Sigmoid colon (tissue), 7 donors: ENCODE measurements around the gene CARD9. TPM values are rescaled to one million over a fixed set of nuclear protein-coding genes. Genes with fewer than 3 reads are reported as not detected.

Experiments used
- DNase-seq: peaks from one replicate; pipeline ENCODE4 v3.0.0-alpha.2; 2019
- H3K27ac ChIP-seq, 4 donors: fragments of 200-600 bp; sonication (generic); one replicate each; pipeline ENCODE4 v1.5.1; 2016 to 2019; ENCODE audit warnings: mild to moderate bottlenecking in 1 of 4
- H3K27me3 ChIP-seq, 3 donors: fragments of 200-600 bp; sonication (generic); one replicate each; pipeline ENCODE4 v1.5.1; 2019; ENCODE audit warnings: mild to moderate bottlenecking in 1 of 3
- H3K36me3 ChIP-seq, 4 donors: fragments of 200-600 bp; sonication (generic); one replicate each; pipeline ENCODE4 v1.5.1; 2016 to 2019
- H3K4me1 ChIP-seq, 4 donors: fragments of 200-600 bp; sonication (generic); one replicate each; pipeline ENCODE4 v1.5.1; 2017 to 2019
- H3K4me3 ChIP-seq, 4 donors: fragments of 200-600 bp; sonication (generic); one replicate each; pipeline ENCODE4 v1.5.1; 2017 to 2019; ENCODE audit warnings: mild to moderate bottlenecking in 2 of 4, moderate library complexity in 1 of 4
- H3K9me3 ChIP-seq, 4 donors: fragments of 200-600 bp in 3 of 4; sonication (generic) in 3 of 4; one replicate each; pipeline versions ENCODE4 v1.5.1 to v1.6.1; 2013 to 2019
- CTCF ChIP-seq, 4 experiments: fragments of 450-650 bp in 3 of 4; fragments of 200-600 bp in 1 of 4; IDR thresholded peaks; one replicate each; pipeline ENCODE4 v1.5.1; 2016 to 2019; ENCODE audit warnings: antibody characterized with exemption in 4 of 4, mild to moderate bottlenecking in 3 of 4, moderate library complexity in 2 of 4
- EP300 ChIP-seq, 4 donors: sonication (generic); formaldehyde crosslinking; IDR thresholded peaks; one replicate each; pipeline ENCODE4 v1.6.1; 2017; ENCODE audit warnings: antibody characterized with exemption in 4 of 4
- POLR2A ChIP-seq, 2 donors: fragments of 450-650 bp; IDR thresholded peaks; one replicate each; pipeline ENCODE4 v1.6.1; 2016; ENCODE audit warnings: antibody characterized with exemption in 2 of 2, mild to moderate bottlenecking in 2 of 2, moderate library complexity in 2 of 2
- POLR2AphosphoS5 ChIP-seq, 4 donors: sonication (generic); formaldehyde crosslinking; IDR thresholded peaks; one replicate each; pipeline ENCODE4 v1.6.1; 2017; ENCODE audit warnings: antibody characterized with exemption in 4 of 4
- WGBS, 2 donors: extraction: QIAGEN DNeasy Blood & Tissue Kit; methylation state at CpG; one replicate each; pipeline ENCODE4 v1.1.7; 2013; 5-methylcytosine and 5-hydroxymethylcytosine counted together
- intact Hi-C: fragments of 100-400 bp; cut with DNase I; formaldehyde crosslinking; loops from one replicate; pipeline ENCODE4 v1.15.1; 2023
- polyA plus RNA-seq, 3 donors: library from polyadenylated mRNA; stranded (reverse); fragments of 200-250 nt; gene quantifications; one replicate each; pipeline ENCODE4 v1.2.3, GENCODE V29; 2013
- total RNA-seq, 4 donors: library from RNA; depleted of rRNA; stranded (reverse); fragments of >200 nt; gene quantifications; one replicate each; pipeline ENCODE4 v1.1.0, GENCODE V29; 2016
- donor health status: healthy with polysubstance abuse.
- donor health status: Bipolar disorder and iron deficiency.
- donor health status: healthy.

Gene CARD9
- total and polyA plus RNA-seq, 7 donors: 1.5 to 6.9 (median 2.3) TPM

DNA sequence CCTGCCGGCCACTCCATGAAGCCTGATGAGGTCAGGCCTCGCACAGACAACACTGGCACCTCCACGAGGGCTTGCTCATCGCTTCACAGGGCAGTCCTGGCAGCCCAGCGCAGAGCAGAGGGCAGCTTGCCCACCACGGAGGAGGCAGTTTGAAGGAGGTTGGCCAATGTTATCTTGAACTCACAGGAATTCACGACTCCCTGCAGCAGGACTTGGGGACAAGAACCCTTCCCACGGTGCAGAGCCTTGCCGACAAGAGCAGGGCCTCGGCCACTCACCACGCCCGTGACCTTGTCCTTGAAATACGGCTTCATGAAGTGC, 21.5 kb upstream of the CARD9 start:
- H3K4me3 ChIP-seq: no peak overlapping the region
- H3K27ac ChIP-seq: no peak overlapping the region
- 87 to 94% methylated on average over 13 of the region's 13 CpGs for WGBS, 2 donors
- H3K27me3 ChIP-seq: no peaks in the 10 kb centered on the region
- intact Hi-C loops: no loop called here
- H3K9me3 ChIP-seq: no peaks in the 10 kb centered on the region
- TF ChIP-seq POLR2A (IDR thresholded peaks at IDR 0.05): no peak
- no peak for TF ChIP-seq EP300 (IDR thresholded peaks at IDR 0.05)
- TF ChIP-seq POLR2AphosphoS5 (IDR thresholded peaks at IDR 0.05): no peak
- no peak for TF ChIP-seq CTCF (IDR thresholded peaks at IDR 0.05)
- DNase-seq: no peak
- peaks cover 0 to 18% (median 14%) of the 10 kb centered on the region in 4 donors for H3K4me1 ChIP-seq
- H3K36me3 ChIP-seq: peaks cover 19 to 75% (median 44%) of the 10 kb centered on the region in 4 donors

DNA sequence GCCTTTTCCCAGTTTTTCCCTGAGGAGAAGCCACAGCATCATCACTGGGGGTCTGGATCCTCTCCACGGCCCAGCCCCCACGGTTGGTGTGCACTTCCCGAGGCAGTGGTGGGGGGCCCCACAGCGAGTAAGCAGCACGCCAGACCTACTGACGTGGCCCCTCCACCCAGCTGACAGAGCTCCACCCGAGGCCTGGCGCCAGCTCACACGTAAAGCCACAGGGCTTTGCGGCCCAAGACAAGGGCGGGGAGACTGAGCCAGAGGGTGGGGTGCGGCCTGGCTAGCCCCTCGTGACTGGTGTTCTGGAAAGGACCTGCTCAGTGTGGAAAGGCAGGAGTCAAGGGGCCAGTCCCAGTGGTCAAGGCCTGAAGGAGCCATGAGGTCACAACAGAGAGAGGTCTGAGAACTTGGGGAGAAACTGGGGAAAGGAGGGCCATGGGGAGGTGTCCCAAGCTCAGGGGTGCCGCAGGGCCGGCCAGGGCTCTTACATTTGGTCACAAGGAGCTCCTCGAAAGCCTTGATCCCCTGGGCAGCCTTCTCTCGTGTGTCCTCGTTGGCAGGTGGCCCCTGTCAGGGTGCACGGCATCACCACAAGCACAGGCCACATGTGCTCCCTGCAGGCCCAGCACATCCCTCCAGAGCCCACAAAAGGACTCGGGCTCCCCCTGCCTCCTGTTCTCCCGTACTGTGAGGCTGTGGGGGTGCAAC, 21.0 kb upstream of the CARD9 start:
- peaks cover 19 to 80% (median 47%) of the 10 kb centered on the region in 4 donors for H3K36me3 ChIP-seq
- intact Hi-C loops: no loop called here
- DNase-seq: no peak

GRCh38 chr9:136393531-136393930, 20.1 kb upstream of the CARD9 start:
- Histone ChIP-seq H3K4me1 (peaks cover 0 to 5% (median 3%) of the 10 kb centered on the region in 4 donors), H3K4me3 (no peak overlapping the region), H3K27me3 (no peaks in the 10 kb centered on the region), H3K36me3 (peaks cover 21 to 89% (median 48%) of the 10 kb centered on the region in 4 donors), H3K9me3 (no peaks in the 10 kb centered on the region), H3K27ac (peak overlapping the region in 1 of 4 donors; percentile 17)
- 73 to 85% methylated on average over 17 of the region's 17 CpGs for WGBS, 2 donors
- DNase-seq: no peak
- TF ChIP-seq EP300 (IDR thresholded peaks at IDR 0.05): no peak
- TF ChIP-seq POLR2AphosphoS5 (IDR thresholded peaks at IDR 0.05): no peak
- no peak for TF ChIP-seq POLR2A (IDR thresholded peaks at IDR 0.05)
- TF ChIP-seq CTCF (IDR thresholded peaks at IDR 0.05): no peak
- intact Hi-C loops: no loop called here

More for the DNA sequence above, 21.0 kb upstream of the CARD9 start:
- H3K9me3 ChIP-seq: no peaks in the 10 kb centered on the region
- no peak overlapping the region for H3K27ac ChIP-seq
- H3K4me1 ChIP-seq: peaks cover 0 to 14% (median 12%) of the 10 kb centered on the region in 4 donors
- 94 to 96% methylated on average over 21 of the region's 21 CpGs for whole genome bisulfite sequencing, 2 donors
- H3K27me3 ChIP-seq: no peaks in the 10 kb centered on the region
- TF ChIP-seq POLR2AphosphoS5 (IDR thresholded peaks at IDR 0.05): no peak
- no peak for TF ChIP-seq EP300 (IDR thresholded peaks at IDR 0.05)
- no peak for TF ChIP-seq CTCF (IDR thresholded peaks at IDR 0.05)
- no peak for TF ChIP-seq POLR2A (IDR thresholded peaks at IDR 0.05)
- no peak overlapping the region for H3K4me3 ChIP-seq

GRCh38 chr9:136392538-136393449, 19.3 kb upstream of the CARD9 start:
- TF ChIP-seq CTCF (IDR thresholded peaks at IDR 0.05) (no peak), EP300 (IDR thresholded peaks at IDR 0.05) (no peak), POLR2A (IDR thresholded peaks at IDR 0.05) (no peak), POLR2AphosphoS5 (IDR thresholded peaks at IDR 0.05) (no peak)
- no peak for DNase-seq
- no peak overlapping the region for H3K4me3 ChIP-seq
- H3K27me3 ChIP-seq: no peaks in the 10 kb centered on the region
- no peaks in the 10 kb centered on the region for H3K4me1 ChIP-seq
- H3K36me3 ChIP-seq: peaks cover 28 to 92% (median 50%) of the 10 kb centered on the region in 4 donors
- intact Hi-C loops: no loop called here
- WGBS, 2 donors: 90 to 92% methylated on average over 21 of the region's 21 CpGs
- no peaks in the 10 kb centered on the region for H3K9me3 ChIP-seq
- no peak overlapping the region for H3K27ac ChIP-seq
